ENCODE data around the gene SMIM35. TPM values are rescaled to one million over a fixed set of nuclear protein-coding genes. Genes with fewer than 3 reads are reported as not detected.
A peak's percentile ranks its signal among the peaks of the same experiment; 100 is the strongest.

Gene SMIM35
- total RNA-seq, 2 experiments from 2014 or later = 0.45 to 0.55 TPM

GRCh38 chr11:117973503-117973860 is 113.3 kb downstream of the SMIM35 start:
- Mint-ChIP-seq H3K27ac (peak overlapping the region; percentile 2), H3K4me1 (peaks cover 79% of the 10 kb centered on the region), H3K9me3 (peaks cover 2% of the 10 kb centered on the region), H3K36me3 (ENCODE audit: low read depth) (peaks cover 30% of the 10 kb centered on the region), H3K27me3 (no peaks in the 10 kb centered on the region), H3K4me3 (no peak overlapping the region)
- DNase-seq = no peak
- CTCF ChIA-PET = interaction anchor here (0.9 to 1.5 kb wide), 4 partner anchors 23 to 78 kb away, joined by 3 to 4 read pairs (median 3); no protein-coding TSS in a partner anchor
- POLR2A ChIA-PET = interaction anchor here (6.7 to 31.5 kb wide), 3 partner anchors 13 to 30 kb away, joined by 52 to 1195 read pairs (median 66); partner anchors contain the start of gene IL10RA

- CTCF ChIA-PET = interaction anchor here (0.9 to 3.2 kb wide), 5 partner anchors 22 to 79 kb away, joined by 3 to 10 read pairs (median 3); no protein-coding TSS in a partner anchor
- POLR2A ChIA-PET = interaction anchor here (6.7 to 31.5 kb wide), 3 partner anchors 13 to 31 kb away, joined by 52 to 1195 read pairs (median 66); partner anchors contain the start of gene IL10RA
- no peak for DNase-seq
- peak overlapping the region; percentile 2 for H3K27ac Mint-ChIP-seq
- no peaks in the 10 kb centered on the region for H3K27me3 Mint-ChIP-seq
- no peak overlapping the region for H3K4me3 Mint-ChIP-seq
- H3K36me3 Mint-ChIP-seq (ENCODE audit: low read depth) = peaks cover 28% of the 10 kb centered on the region
- peaks cover 78% of the 10 kb centered on the region for H3K4me1 Mint-ChIP-seq
- H3K9me3 Mint-ChIP-seq = no peaks in the 10 kb centered on the region
Measured at GRCh38 chr11:117972629-117973502, 113.9 kb downstream of the SMIM35 start.

- Mint-ChIP-seq H3K9me3 (no peaks in the 10 kb centered on the region), H3K27me3 (no peaks in the 10 kb centered on the region), H3K36me3 (ENCODE audit: low read depth) (peaks cover 20% of the 10 kb centered on the region), H3K27ac (peak overlapping the region; percentile 5), H3K4me3 (no peak overlapping the region), H3K4me1 (peaks cover 71% of the 10 kb centered on the region)
- ChIA-PET POLR2A (interaction anchor here (3.2 to 6.7 kb wide), 2 partner anchors 14 to 21 kb away, joined by 23 to 52 read pairs; partner anchors contain the start of gene IL10RA), CTCF (interaction anchor here (0.6 to 3.2 kb wide), 3 partner anchors 20 to 50 kb away, joined by 4 to 10 read pairs (median 10); no protein-coding TSS in a partner anchor)
- DNase-seq = no peak
Measured at GRCh38 chr11:117972044-117972443, 114.7 kb downstream of the SMIM35 start.

- Mint-ChIP-seq H3K27me3 (no peaks in the 10 kb centered on the region), H3K27ac (peak overlapping the region; percentile 70), H3K4me3 (peak overlapping the region; percentile 29), H3K36me3 (ENCODE audit: low read depth) (peaks cover 12% of the 10 kb centered on the region), H3K4me1 (peaks cover 62% of the 10 kb centered on the region), H3K9me3 (no peaks in the 10 kb centered on the region)
- DNase-seq = peak; percentile 58
- ChIA-PET POLR2A (interaction anchor here (0.8 to 6.7 kb wide), 10 partner anchors 9 to 77 kb away, joined by 3 to 52 read pairs (median 4); partner anchors contain the start of gene IL10RA), CTCF (interaction anchor here (0.5 to 3.2 kb wide), 6 partner anchors 16 to 946 kb away, joined by 3 to 10 read pairs (median 3); partner anchors contain the start of gene IL10RA)
Measured at GRCh38 chr11:117970400-117971024, 116.3 kb downstream of the SMIM35 start.

- ChIA-PET POLR2A (interaction anchor here (1.1 to 6.7 kb wide), 5 partner anchors 10 to 73 kb away, joined by 3 to 52 read pairs (median 8); partner anchors contain the start of gene IL10RA), CTCF (interaction anchor here (1.0 to 3.2 kb wide), 2 partner anchors 19 to 22 kb away, joined by 3 to 10 read pairs; no protein-coding TSS in a partner anchor)
- Mint-ChIP-seq H3K36me3 (ENCODE audit: low read depth) (peaks cover 9% of the 10 kb centered on the region), H3K9me3 (no peaks in the 10 kb centered on the region), H3K27me3 (no peaks in the 10 kb centered on the region), H3K4me1 (peaks cover 57% of the 10 kb centered on the region), H3K27ac (no peak overlapping the region), H3K4me3 (no peak overlapping the region)
- DNase-seq = no peak
Measured at GRCh38 chr11:117969160-117969991, 117.4 kb downstream of the SMIM35 start.

- ChIA-PET CTCF (interaction anchor here (1.0 to 1.3 kb wide), 2 partner anchors 16 to 23 kb away, joined by 3 read pairs; no protein-coding TSS in a partner anchor), POLR2A (interaction anchor here (0.7 to 1.3 kb wide), 2 partner anchors 16 to 20 kb away, joined by 3 read pairs; partner anchors contain the start of gene IL10RA)
- DNase-seq = no peak
- Mint-ChIP-seq H3K4me3 (no peak overlapping the region), H3K27ac (no peak overlapping the region), H3K4me1 (peaks cover 39% of the 10 kb centered on the region), H3K9me3 (no peaks in the 10 kb centered on the region), H3K36me3 (ENCODE audit: low read depth) (peaks cover 9% of the 10 kb centered on the region), H3K27me3 (no peaks in the 10 kb centered on the region)
Measured at GRCh38 chr11:117966908-117967307, 119.9 kb downstream of the SMIM35 start.

GRCh38 chr11:117962826-117963225 is 123.9 kb downstream of the SMIM35 start:
- Mint-ChIP-seq H3K36me3 (ENCODE audit: low read depth) (peaks cover 33% of the 10 kb centered on the region), H3K4me1 (peaks cover 35% of the 10 kb centered on the region), H3K9me3 (peaks cover 20% of the 10 kb centered on the region), H3K27ac (no peak overlapping the region), H3K27me3 (no peaks in the 10 kb centered on the region), H3K4me3 (no peak overlapping the region)
- ChIA-PET POLR2A (no interaction called here), CTCF (interaction anchor here (1.2 kb wide), 1 partner anchor 37 kb away, joined by 3 read pairs; no protein-coding TSS in a partner anchor)
- DNase-seq = no peak

- H3K4me1 Mint-ChIP-seq = peaks cover 36% of the 10 kb centered on the region
- POLR2A ChIA-PET = interaction anchor here (3.1 kb wide), 1 partner anchor 25 kb away, joined by 29 read pairs; the partner anchor contains the start of gene IL10RA
- H3K36me3 Mint-ChIP-seq (ENCODE audit: low read depth) = peaks cover 42% of the 10 kb centered on the region
- H3K27ac Mint-ChIP-seq = no peak overlapping the region
- CTCF ChIA-PET = interaction anchor here (0.6 kb wide), 1 partner anchor 91 kb away, joined by 3 read pairs; no protein-coding TSS in a partner anchor
- peaks cover 30% of the 10 kb centered on the region for H3K9me3 Mint-ChIP-seq
- no peak overlapping the region for H3K4me3 Mint-ChIP-seq
- H3K27me3 Mint-ChIP-seq = no peaks in the 10 kb centered on the region
- DNase-seq = no peak
Measured at GRCh38 chr11:117961896-117962295, 124.9 kb downstream of the SMIM35 start.

- peaks cover 37% of the 10 kb centered on the region for H3K9me3 Mint-ChIP-seq
- DNase-seq = no peak
- H3K4me1 Mint-ChIP-seq = peaks cover 38% of the 10 kb centered on the region
- H3K27ac Mint-ChIP-seq = no peak overlapping the region
- ChIA-PET CTCF (interaction anchor here (0.8 to 2.2 kb wide), 10 partner anchors 9 to 151 kb away, joined by 3 to 14 read pairs (median 3); partner anchors contain the start of gene IL10RA), POLR2A (interaction anchor here (0.6 to 3.1 kb wide), 9 partner anchors 9 to 92 kb away, joined by 3 to 29 read pairs (median 7); partner anchors contain the start of gene IL10RA)
- no peak overlapping the region for H3K4me3 Mint-ChIP-seq
- H3K36me3 Mint-ChIP-seq (ENCODE audit: low read depth) = peaks cover 52% of the 10 kb centered on the region
- H3K27me3 Mint-ChIP-seq = no peaks in the 10 kb centered on the region
Measured at GRCh38 chr11:117960406-117960805, 126.4 kb downstream of the SMIM35 start.

- peaks cover 38% of the 10 kb centered on the region for H3K4me1 Mint-ChIP-seq
- no peak for DNase-seq
- POLR2A ChIA-PET = interaction anchor here (0.6 to 3.1 kb wide), 9 partner anchors 8 to 93 kb away, joined by 3 to 29 read pairs (median 7); partner anchors contain the start of gene IL10RA
- peak overlapping the region; percentile 36 for H3K4me3 Mint-ChIP-seq
- H3K27ac Mint-ChIP-seq = peak overlapping the region; percentile 82
- CTCF ChIA-PET = interaction anchor here (1.0 to 2.2 kb wide), 8 partner anchors 9 to 151 kb away, joined by 3 to 14 read pairs (median 4); partner anchors contain the start of gene IL10RA
- no peaks in the 10 kb centered on the region for H3K27me3 Mint-ChIP-seq
- H3K9me3 Mint-ChIP-seq = peaks cover 37% of the 10 kb centered on the region
- H3K36me3 Mint-ChIP-seq (ENCODE audit: low read depth) = peaks cover 52% of the 10 kb centered on the region
Measured at GRCh38 chr11:117959438-117960149, 127.2 kb downstream of the SMIM35 start.

GRCh38 chr11:117958949-117959348 is 127.8 kb downstream of the SMIM35 start:
- Mint-ChIP-seq H3K27ac (peak overlapping the region; percentile 24), H3K27me3 (no peaks in the 10 kb centered on the region), H3K4me3 (no peak overlapping the region), H3K4me1 (peaks cover 42% of the 10 kb centered on the region), H3K9me3 (peaks cover 37% of the 10 kb centered on the region), H3K36me3 (ENCODE audit: low read depth) (peaks cover 56% of the 10 kb centered on the region)
- DNase-seq = no peak
- ChIA-PET CTCF (no interaction called here), POLR2A (no interaction called here)
